ENCODE results near the gene ISCU.
A peak's percentile ranks its signal among the peaks of the same experiment; 100 is the strongest.

Gene ISCU

GRCh38 chr12:108596854-108597558 lies 34.6 kb downstream of the ISCU start:
- no peak overlapping the region for H3K4me3 ChIP-seq (ENCODE audit: low read depth, low read length)
- no peak for DNase-seq (ENCODE audit: low read depth)
- TF ChIP-seq, protein P1, sequence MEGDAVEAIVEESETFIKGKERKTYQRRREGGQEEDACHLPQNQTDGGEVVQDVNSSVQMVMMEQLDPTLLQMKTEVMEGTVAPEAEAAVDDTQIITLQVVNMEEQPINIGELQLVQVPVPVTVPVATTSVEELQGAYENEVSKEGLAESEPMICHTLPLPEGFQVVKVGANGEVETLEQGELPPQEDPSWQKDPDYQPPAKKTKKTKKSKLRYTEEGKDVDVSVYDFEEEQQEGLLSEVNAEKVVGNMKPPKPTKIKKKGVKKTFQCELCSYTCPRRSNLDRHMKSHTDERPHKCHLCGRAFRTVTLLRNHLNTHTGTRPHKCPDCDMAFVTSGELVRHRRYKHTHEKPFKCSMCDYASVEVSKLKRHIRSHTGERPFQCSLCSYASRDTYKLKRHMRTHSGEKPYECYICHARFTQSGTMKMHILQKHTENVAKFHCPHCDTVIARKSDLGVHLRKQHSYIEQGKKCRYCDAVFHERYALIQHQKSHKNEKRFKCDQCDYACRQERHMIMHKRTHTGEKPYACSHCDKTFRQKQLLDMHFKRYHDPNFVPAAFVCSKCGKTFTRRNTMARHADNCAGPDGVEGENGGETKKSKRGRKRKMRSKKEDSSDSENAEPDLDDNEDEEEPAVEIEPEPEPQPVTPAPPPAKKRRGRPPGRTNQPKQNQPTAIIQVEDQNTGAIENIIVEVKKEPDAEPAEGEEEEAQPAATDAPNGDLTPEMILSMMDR (IDR thresholded peaks at IDR 0.05; ENCODE audit: low read depth, low read length), result no peak
- no peak for TF ChIP-seq MYC (IDR thresholded peaks at IDR 0.05; ENCODE audit: low read depth, low read length)
- TF ChIP-seq POLR2A (IDR thresholded peaks at IDR 0.05; ENCODE audit: extremely low read depth, insufficient read length), result no peak
- TF ChIP-seq MAX (IDR thresholded peaks at IDR 0.05; ENCODE audit: low read depth, low read length), result no peak

DNA sequence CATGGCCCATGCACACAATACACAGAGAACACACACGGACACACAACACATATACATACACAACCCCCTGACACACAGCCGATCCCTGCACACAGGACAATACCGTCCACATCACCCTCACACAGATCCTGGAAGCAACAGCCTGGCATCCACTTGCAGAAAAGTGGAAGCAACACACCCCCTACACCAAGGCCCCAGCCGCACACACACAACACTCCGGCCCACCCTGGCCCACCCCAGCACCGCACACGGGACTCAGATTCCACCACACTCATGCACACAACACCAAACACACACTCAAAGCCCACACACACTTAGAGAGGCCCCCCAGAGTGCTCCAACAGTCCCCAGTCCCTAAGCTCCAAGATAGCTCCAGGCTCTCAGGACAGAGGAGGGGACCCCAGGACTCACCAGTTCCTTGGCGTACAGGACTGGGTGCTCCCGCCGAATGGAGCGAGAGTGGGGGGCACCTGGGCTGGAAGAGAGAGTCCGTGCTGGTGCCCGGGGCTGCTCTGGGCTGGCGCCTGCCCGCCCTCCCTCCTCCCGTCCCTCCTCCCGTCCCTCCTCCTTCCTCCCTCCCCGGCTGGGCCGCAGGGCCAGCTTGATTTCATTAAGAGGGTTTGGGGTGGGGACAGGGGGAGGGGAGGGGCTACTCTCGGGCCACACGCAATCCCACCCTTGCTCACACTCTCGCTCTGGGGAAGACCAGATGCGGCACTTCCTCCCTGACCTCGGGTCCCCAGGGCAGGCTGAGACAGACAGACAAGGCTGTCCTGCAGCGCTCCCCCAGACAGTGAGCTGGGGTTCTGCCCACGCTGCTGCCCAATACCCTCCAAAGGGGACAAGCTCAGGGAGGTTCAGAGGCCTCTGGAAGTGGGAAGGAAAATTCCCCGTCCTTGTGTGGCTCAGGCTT lies 35.4 kb downstream of the ISCU start, which contains the start of gene TMEM119:
Gene TMEM119, minus strand, starts transcription at position 526 of the 913 bp plus-strand sequence. CDS start 5,701 bp downstream, outside the sequence.
- TF ChIP-seq POLR2A (IDR thresholded peaks at IDR 0.05; ENCODE audit: extremely low read depth, insufficient read length), result no peak
- no peak for TF ChIP-seq MAX (IDR thresholded peaks at IDR 0.05; ENCODE audit: low read depth, low read length)
- TF ChIP-seq, protein P1 (IDR thresholded peaks at IDR 0.05; ENCODE audit: low read depth, low read length), result no peak
- TF ChIP-seq MYC (IDR thresholded peaks at IDR 0.05; ENCODE audit: low read depth, low read length), result no peak
- peak; percentile 84 for DNase-seq (ENCODE audit: low read depth)
- no peak within 1 kb of the TSS for H3K4me3 ChIP-seq (ENCODE audit: low read depth, low read length)

DNA sequence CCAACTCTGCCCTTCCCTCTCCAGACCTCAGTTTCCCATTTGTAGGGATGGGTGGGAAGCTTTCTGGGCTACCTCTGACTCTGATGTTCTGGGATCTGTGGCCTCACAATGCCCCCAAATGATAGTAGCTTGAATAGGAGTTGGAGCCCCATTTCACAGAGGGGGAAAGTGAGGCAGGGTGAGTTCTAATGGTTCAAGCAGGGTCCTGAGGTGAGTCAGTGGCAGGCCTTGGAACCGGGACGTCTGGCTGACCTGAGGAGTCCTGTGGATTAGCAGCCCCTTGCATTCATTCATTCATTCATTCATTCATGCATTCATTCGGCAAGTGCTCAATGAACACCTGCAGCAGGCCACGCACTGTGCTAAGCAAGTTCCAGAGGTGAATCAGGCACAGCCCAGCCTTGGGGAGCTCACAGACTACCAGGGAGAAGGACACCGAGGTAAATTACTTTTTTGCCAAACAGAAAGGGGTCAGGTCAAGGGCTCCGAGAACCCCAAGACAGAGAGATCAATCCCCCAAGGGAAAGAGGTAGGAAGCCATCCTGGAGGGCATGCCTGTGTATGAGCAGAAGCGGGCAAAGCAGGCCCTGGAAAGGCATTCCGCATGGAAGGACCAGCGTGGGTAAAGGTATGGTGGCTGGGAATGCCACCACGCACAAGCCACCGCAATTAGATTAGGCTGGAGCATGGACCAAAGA lies 36.3 kb downstream of the ISCU start:
- H3K4me3 ChIP-seq (ENCODE audit: low read depth, low read length), result no peak overlapping the region
- TF ChIP-seq POLR2A (IDR thresholded peaks at IDR 0.05; ENCODE audit: extremely low read depth, insufficient read length) (no peak), MYC (IDR thresholded peaks at IDR 0.05; ENCODE audit: low read depth, low read length) (no peak), MAX (IDR thresholded peaks at IDR 0.05; ENCODE audit: low read depth, low read length) (no peak)
- TF ChIP-seq, protein P1 (IDR thresholded peaks at IDR 0.05; ENCODE audit: low read depth, low read length), result no peak
- DNase-seq (ENCODE audit: low read depth), result no peak

- no peak for DNase-seq (ENCODE audit: low read depth)
- H3K4me3 ChIP-seq (ENCODE audit: low read depth, low read length), result no peak overlapping the region
- no peak for TF ChIP-seq MAX (IDR thresholded peaks at IDR 0.05; ENCODE audit: low read depth, low read length)
- TF ChIP-seq, protein P1 (IDR thresholded peaks at IDR 0.05; ENCODE audit: low read depth, low read length), result no peak
Observed at GRCh38 chr12:108599541-108599940, 37.1 kb downstream of the ISCU start.

DNA sequence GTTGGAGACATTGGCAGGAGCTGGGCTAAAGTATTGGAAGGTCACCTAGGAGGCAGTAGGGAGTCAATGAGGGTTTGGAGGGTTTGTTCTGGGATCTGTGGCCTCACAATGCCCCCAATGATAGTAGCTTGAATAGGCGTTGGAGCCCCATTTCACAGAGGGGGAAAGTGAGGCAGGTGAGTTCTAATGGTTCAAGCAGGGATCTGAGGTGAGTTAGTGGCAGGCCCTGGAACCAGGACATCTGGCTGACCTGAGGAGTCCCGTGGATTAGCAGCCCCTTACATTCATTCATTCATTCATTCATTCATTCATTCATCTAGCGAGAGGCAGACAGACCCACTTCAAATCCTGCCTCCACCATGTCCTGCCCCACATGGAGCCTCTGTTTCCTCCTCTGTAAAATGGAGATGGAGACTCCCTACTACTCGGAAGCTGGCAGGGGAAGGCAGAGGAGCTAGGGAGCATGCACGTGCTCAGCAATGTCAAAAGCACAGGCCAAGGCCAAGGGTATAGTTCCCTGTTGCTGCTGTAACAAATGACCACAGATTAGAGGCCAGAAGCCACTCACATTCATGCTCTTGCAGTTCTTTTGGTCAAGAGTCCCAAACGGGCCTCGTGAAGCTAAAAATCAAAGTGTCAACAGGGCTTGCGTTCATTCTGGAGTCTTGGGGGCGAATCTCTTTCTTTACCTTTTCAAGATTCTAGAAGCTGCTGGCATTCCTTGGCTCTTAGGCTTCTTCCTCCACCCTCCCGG lies 37.7 kb downstream of the ISCU start:
- DNase-seq (ENCODE audit: low read depth), result no peak
- TF ChIP-seq MAX (IDR thresholded peaks at IDR 0.05; ENCODE audit: low read depth, low read length), result no peak
- TF ChIP-seq, protein P1 (IDR thresholded peaks at IDR 0.05; ENCODE audit: low read depth, low read length), result peak; percentile 3

More for the DNA sequence above, 37.7 kb downstream of the ISCU start:
- H3K4me3 ChIP-seq (ENCODE audit: low read depth, low read length), result no peak overlapping the region
